Skin epidermis (tissue), 12 donors: ENCODE data around the gene ADGRG3.
"Not testable (repeated sequence)": the region's sequence is repeated elsewhere in the genome, so short reads cannot be mapped to it uniquely, and the experiment has no call there.

Source experiments
- H3K27ac ChIP-seq, 21 experiments: fragments of 200-600 bp; sonication (generic) in 11 of 21; one replicate each; pipeline ENCODE4 v1.5.0; 2020; ENCODE audit warnings: mild to moderate bottlenecking in 3 of 21, inconsistent platforms in 2 of 21, moderate library complexity in 2 of 21
- H3K4me3 ChIP-seq, 7 experiments: fragments of 200-600 bp; sonication (generic) in 2 of 7; one replicate each; pipeline ENCODE4 v1.5.0; 2020; ENCODE audit warnings: inconsistent platforms in 2 of 7, mild to moderate bottlenecking in 2 of 7, moderate library complexity in 1 of 7

ADGRG3 gene

DNA sequence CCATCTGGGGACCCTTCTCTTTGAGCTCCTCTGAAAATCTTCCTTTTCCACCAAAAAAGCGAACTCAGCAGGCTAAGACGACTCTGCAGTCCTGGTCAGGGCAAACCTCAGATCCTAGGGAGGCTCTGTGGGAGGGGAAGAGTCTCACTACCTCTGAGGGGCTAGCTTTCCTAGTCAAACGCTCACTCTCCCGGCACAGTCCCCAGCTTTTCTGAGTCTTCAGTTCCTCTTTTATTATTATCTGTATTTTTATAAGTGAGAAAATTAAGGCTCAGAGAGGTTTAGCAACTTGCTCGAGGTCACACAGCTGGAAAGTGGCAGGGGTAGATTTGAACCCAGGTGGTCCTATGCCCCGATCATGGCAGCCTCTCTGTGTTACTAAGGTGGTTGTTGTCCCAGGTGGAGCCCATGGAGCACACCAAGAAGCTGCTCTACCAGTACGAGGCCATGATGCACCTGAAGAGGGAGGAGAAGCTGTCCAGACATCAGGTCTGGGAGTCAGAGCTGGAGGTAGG lies 58.4 kb downstream of the ADGRG3 start:
- H3K27ac ChIP-seq, result no peak overlapping the region
- no peak overlapping the region for H3K4me3 ChIP-seq

DNA sequence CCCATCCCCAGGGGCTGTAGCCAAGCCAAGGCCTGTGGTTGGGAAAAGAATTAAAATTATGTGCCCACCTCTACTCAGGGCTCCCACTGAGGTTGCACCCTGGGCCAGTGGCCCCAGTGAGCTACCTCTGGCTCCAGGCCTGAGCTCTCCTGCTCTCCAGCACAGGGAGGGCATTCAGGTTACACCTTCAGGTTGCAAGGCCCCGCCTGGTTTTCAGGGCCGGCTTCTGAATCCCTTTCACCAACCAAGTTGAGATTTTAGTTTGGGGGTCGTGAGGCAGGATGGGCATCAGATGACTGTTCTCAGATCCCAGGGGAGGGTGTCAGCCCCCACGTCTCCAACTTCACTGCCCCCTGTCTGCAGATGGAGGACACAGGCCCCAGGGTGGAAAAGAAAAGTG lies 59.5 kb downstream of the ADGRG3 start:
- no peak overlapping the region for H3K4me3 ChIP-seq
- H3K27ac ChIP-seq, result no peak overlapping the region

DNA sequence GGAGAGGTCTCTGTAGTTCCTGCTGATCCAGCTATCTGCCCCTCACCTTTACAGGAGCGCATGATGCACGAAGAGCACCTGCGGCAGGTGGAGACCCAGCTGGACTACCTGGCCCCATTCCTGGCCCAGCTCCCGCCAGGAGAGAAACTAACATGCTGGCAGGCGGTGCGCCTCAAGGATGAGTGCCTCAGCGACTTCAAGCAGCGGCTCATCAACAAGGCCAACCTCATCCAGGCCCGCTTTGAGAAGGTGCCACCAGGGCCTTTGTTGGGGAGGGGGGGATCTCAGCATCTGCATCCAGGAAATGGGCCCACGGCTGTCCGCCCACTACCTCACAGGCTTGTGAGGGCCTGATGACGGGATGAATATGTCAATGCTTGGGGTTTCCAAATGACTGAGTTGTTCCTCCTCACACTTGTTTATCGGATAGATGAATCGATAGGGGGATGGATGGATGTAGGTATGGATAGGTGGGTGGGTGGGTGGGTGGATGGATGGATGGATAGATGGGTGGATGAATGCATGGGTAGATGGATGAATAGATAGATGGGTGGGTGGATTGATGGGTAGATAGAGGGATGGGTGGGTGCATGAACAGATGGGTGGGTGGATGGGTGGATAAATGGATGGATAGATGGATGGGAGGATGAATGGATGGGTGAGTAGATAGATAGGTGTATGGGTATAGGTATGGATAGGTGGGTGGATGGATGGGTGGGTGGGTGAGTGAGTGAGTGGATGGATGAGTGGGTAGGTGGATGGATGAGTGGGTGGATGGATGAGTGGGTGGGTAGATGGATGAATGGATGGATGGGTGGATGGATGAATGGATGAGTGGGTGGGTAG lies 60.5 kb downstream of the ADGRG3 start:
- H3K4me3 ChIP-seq, result no peak overlapping the region
- no peak overlapping the region for H3K27ac ChIP-seq

DNA sequence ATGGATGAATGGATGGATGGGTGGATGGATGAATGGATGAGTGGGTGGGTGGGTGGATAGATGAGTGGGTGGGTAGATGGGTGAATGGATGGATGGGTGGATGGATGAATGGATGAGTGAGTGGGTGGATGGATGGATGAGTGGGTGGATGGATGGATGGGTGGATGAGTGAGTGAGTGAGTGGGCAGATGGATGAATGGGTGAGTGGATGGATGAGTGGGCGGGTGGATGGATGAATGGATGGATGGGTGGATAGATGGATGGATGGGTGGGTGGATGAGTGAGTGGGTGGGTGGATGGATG lies 61.0 kb downstream of the ADGRG3 start:
- Histone ChIP-seq H3K4me3 (no peak overlapping the region), H3K27ac (no peak overlapping the region)

DNA sequence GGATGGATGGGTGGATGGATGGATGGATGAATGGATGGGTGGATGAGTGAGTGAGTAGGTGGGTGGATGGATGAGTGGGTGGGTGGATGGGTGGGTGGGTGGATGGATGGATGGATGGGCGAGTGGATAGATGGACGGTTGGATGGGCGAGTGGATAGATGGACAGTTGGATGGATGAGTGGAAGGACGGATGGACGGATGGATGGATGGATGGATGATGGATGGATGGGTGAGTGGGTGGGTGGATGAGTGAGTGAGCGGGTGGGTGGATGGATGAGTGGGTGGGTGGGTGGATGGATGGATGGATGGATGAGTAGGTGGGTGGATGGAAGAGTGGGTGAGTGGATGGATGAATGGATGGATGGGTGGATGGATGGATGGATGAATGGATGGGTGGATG lies 61.7 kb downstream of the ADGRG3 start:
- not testable (repeated sequence) for H3K4me3 ChIP-seq, H3K27ac ChIP-seq

DNA sequence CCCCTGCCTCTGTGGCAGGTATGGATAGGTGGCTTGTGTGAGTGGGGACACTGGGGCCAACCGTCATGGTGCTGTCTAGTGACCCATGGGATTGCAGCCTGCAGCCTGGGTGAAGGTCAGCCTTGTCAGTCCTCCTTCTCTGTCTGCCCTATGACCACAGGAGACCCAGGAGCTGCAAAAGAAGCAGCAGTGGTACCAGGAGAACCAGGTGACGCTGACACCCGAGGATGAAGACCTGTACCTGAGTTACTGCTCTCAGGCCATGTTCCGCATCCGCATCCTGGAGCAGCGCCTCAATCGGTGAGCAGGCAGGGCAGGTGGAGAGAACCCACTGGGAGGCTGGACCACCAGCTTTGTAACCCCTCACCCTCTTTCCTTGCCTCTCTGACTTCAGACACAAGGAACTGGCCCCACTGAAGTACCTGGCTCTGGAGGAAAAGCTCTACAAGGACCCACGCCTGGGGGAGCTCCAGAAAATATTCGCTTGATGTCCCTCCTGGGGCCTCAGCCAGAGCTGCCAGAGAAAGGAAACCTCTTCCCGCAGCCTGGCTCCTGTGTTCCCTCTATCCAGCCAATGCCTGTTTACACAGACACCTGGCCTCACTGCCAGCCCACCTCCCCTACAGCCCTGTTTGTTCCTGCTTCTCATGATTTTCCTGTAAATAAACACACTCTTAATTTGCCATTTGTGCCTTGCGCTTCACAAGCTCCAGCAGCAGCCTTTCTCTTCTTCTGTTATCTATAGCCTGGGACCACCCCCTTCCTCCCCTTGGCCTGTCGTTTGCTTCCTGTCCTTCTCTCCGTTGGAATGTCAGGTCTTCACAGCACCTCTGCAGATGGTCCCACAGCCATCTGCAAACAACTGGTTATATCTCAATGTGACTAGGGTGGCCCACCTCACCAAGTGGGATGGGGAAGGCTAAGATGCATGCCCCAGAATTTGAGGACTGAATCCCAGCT lies 62.9 kb downstream of the ADGRG3 start:
- Histone ChIP-seq H3K4me3 (no peak overlapping the region), H3K27ac (no peak overlapping the region)

DNA sequence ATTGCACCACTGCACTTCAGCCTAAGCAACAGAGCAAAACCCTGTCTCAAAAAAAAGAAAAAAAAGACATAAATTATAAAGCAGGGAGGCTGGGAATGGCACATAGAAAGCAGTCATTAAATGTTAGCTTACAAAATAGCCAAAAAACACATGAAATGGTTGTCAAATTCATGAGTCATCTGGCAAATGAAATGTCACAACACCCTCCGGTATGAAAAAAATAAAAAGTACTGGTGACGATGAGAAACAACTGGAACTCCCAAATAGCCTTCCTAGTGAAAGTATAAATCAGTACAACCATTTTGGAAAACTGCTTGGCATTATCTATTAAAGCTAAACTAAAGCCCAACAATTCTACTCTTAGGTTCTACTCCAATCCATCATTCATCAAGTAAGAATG lies 63.9 kb downstream of the ADGRG3 start:
- no peak overlapping the region for H3K4me3 ChIP-seq
- H3K27ac ChIP-seq, result peak overlapping the region in 1 of 21 experiments; percentile 23

DNA sequence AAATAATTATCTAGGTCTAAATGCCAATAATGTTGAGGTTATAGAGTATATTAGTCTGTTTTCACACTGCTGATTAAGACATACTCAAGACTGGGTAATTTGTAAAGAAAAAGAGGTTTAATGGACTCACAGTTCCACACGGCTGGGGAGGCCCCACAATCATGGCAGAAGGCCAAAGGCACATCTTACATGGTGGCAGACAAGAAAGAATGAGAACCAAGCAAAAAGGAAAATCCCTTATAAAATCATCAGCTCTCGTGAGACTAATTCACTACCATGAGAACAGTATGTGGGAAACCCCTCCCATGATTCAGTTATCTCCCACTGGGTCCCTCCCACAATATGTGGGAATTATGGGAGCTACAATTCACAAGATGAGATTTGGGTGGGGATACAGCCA lies 64.6 kb downstream of the ADGRG3 start:
- Histone ChIP-seq H3K27ac (peak overlapping the region in 1 of 21 experiments; percentile 23), H3K4me3 (no peak overlapping the region)

DNA sequence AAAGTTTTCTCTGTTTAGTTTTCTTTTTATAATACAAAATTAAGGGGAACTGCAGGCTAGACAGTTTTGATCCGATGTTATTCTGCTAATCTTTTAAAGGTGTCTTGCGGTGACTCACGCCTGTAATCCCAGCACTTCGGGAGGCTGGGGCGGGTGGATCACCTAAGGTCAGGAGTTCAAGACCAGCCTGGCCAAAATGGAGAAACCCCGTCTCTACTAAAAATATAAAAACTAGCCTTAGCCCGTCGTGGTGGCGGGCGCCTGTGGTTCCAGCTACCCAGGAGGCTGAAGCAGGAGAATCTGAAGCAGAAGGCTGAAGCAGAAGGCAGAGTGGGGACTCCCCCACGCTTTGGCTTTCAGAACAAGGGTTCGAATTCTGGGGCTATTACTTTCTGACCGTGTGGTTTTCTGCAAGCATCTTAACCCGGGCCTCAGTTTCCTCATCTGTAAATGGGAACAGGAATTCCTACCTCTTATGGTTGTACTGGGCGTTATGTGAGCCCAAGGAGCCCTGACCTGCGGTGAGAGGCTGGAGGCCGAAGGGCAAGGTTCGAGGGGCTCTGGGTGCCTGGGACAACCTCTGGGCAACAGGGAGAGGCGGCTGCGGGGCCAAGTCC lies 66.3 kb downstream of the ADGRG3 start:
- peak overlapping the region; percentile 6 to 98 (median 91) for H3K27ac ChIP-seq
- H3K4me3 ChIP-seq, result peak overlapping the region; percentile 40 to 97 (median 80)

DNA sequence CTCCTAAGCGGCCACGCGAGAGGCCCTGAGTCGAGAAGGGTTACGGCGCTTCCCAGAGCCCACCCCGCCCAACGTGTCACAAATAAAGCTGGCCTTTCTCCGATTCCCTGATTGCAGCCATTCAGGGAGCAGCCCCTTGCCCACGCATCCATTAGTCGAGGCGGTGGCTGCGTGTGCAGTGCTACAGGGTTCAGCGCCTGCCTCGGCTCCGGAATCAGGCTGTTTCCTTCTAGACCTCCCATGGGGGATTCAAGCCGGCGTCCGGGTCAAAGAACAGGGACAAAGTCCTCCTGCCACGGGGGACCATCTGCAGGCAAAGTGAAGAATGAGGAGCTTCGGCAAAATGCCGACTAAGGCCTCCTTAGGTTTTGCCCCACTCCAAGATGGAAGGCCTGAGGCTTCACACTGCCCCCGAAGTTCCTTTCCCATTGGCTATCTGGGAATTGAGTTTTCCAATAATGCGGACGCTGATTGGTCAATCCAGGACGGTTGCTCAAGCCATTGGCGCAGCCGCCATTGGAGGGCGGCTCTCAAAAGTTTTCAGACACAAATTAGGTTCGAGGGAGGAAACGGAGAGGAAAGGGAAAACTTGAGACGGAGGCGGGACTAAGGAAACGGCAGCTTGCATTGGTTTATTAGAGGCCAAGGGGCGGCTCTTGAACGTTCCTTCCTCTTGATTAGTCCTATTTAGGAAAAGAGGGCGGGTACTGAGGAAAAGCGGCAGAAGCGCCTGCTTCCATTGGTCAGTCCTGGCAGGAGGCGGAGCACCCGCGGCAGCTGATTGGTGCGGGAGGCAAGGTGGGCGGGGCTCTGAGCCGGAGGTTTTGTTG lies 67.0 kb downstream of the ADGRG3 start:
- H3K27ac ChIP-seq, result peak overlapping the region; percentile 6 to 98 (median 91)
- H3K4me3 ChIP-seq, result peak overlapping the region; percentile 65 to 97 (median 82)

DNA sequence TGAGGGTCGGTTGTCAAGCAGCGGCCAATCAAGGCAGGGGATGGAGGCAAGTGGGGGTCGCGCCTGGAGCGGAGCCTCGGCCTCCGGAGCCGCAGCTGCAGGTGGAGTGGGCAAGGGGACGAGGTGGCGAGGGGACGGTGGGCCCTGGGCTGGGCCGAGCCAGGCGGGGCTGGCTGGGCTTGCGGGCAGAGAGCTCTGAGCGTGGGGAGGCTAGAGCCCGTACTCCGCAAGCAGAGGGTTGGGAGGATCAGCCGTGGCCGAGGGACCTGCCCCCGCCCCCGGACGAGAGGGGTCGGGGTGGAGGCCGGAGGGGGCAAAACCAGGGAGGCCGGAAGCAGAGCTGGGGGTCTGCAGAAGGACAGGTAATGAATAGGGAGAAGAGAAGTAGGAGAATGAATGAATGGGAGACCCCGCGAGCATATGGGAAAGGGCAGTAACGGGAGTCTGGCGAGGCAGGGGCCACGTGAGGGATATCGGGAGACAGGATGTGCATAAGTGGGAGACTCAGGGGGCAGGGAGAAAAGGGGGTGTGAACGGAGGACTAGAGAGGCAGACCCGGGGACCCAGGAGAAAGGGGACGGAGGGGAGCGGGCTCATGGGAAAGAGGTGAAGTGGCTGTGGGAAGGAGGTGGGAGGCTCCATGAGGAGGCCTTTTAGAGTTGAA lies 67.8 kb downstream of the ADGRG3 start, which contains the start of gene KATNB1:
Gene KATNB1 (plus strand): TSS at position 16 of the 664 bp plus-strand sequence. CDS start 1,474 bp downstream, outside the sequence.
- Histone ChIP-seq H3K27ac (peak within 1 kb of the TSS; percentile 61 to 98 (median 91)), H3K4me3 (peak within 1 kb of the TSS; percentile 65 to 97 (median 82))

DNA sequence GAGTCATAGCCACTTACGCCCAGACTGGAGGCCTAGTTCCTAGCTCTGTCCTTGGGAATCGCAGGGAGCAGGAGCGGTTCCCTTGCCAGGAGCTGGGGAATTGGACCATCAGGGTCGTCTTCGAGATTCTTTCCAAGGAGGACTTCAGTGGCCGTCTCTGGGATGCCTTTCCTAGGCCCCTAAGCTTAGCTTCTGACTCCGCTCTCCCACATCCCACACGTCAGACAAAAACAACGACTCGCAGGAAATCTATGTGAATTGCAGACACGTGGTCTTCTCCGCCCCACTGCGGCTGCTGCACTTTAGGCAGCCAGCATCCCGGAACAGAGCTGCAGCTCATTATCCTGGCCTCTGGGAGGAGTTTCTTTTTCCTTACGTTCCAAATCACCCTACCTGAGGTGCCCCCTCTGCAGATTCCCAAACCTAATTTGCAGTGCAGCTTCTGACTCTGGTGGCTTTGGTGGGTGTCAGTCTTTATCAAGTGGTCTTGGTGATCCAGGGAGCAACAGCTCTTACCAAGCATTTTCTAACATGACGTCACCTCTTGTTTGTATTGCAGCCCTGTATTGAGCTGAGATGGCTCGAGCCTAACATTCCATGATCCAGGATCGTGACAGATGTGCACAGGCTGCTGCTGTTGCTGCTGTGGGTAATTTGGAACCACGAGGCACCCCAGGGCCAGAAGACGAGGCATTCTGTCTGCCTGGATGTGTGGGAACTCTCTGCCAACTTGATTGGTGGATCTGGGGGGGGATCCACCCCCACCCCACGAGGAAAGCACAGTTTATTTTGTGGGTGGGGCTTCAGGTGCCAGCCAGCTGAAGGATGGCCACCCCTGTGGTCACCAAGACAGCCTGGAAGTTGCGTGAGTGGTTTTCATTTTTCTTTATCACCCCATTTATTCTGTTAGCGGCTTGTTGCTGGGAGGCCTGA lies 68.6 kb downstream of the ADGRG3 start:
- peak overlapping the region; percentile 58 to 97 (median 80) for H3K4me3 ChIP-seq
- H3K27ac ChIP-seq, result peak overlapping the region; percentile 48 to 96 (median 80)

DNA sequence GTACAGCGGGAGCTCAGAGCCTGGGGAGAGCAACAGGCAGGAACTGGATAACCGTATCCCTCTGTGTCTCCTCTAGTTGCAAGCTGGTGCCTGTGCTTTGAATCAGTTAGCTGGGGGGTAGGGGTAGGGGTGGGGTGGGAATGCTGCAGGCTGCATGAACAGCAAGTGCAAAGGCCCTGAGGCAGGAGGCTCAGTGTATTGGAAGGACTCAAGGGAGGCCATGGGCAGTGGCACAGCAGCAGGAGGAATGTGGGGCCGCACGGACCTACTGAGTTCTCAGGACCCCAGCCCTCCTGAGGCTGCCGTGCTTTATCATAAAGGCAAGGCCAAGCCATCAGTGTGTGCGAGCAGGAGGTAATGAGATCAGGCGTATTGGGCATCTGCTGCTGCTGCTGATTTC lies 70.7 kb downstream of the ADGRG3 start:
- no peak overlapping the region for H3K27ac ChIP-seq
- no peak overlapping the region for H3K4me3 ChIP-seq
